ENCODE results near the gene STX8. TPM values are rescaled to one million over a fixed set of nuclear protein-coding genes. Genes with fewer than 3 reads are reported as not detected.

Gene STX8
- total RNA-seq, 1 experiment from 2014 or later: 49.0 TPM

- Mint-ChIP-seq H3K4me1 (ENCODE audit: insufficient read depth, unreplicated experiment) (no peaks in the 10 kb centered on the region), H3K36me3 (ENCODE audit: insufficient read depth, unreplicated experiment) (no peaks in the 10 kb centered on the region), H3K4me3 (ENCODE audit: unreplicated experiment) (no peak overlapping the region), H3K9me3 (ENCODE audit: unreplicated experiment) (no peaks in the 10 kb centered on the region), H3K27ac (ENCODE audit: low read depth, unreplicated experiment) (no peak overlapping the region), H3K27me3 (ENCODE audit: insufficient read depth, unreplicated experiment) (no peaks in the 10 kb centered on the region)
- no peak for TF ChIP-seq CTCF (IDR thresholded peaks at IDR 0.05; ENCODE audit: unreplicated experiment)
- intact Hi-C loops (cut with micrococcal nuclease): loop anchor here (5.0 kb wide), 1 partner anchor 768 kb away; no protein-coding TSS in a partner anchor
- no TSS peak for BruUV-seq (replicated peaks)
- DNase-seq (ENCODE audit: unreplicated experiment): no peak
- ChIA-PET CTCF (interaction anchor here (0.6 to 5.7 kb wide), 8 partner anchors 11 to 766 kb away, joined by 3 to 55 read pairs (median 4); no protein-coding TSS in a partner anchor), POLR2A (no interaction called here)
Observed at GRCh38 chr17:9520649-9521048, 55.0 kb downstream of the STX8 start.

GRCh38 chr17:9519583-9520272 lies 55.9 kb downstream of the STX8 start:
- no peaks in the 10 kb centered on the region for H3K4me1 Mint-ChIP-seq (ENCODE audit: insufficient read depth, unreplicated experiment)
- POLR2A ChIA-PET: no interaction called here
- BruUV-seq (replicated peaks): no TSS peak
- H3K27ac Mint-ChIP-seq (ENCODE audit: low read depth, unreplicated experiment): no peak overlapping the region
- intact Hi-C loops (cut with micrococcal nuclease): loop anchor here (5.0 kb wide), 1 partner anchor 767 kb away; no protein-coding TSS in a partner anchor
- no peak for DNase-seq (ENCODE audit: unreplicated experiment)
- CTCF ChIA-PET: interaction anchor here (0.6 to 5.7 kb wide), 5 partner anchors 12 to 766 kb away, joined by 3 to 55 read pairs (median 4); no protein-coding TSS in a partner anchor
- TF ChIP-seq CTCF (IDR thresholded peaks at IDR 0.05; ENCODE audit: unreplicated experiment): no peak
- H3K36me3 Mint-ChIP-seq (ENCODE audit: insufficient read depth, unreplicated experiment): no peaks in the 10 kb centered on the region
- H3K4me3 Mint-ChIP-seq (ENCODE audit: unreplicated experiment): no peak overlapping the region
- H3K27me3 Mint-ChIP-seq (ENCODE audit: insufficient read depth, unreplicated experiment): no peaks in the 10 kb centered on the region
- no peaks in the 10 kb centered on the region for H3K9me3 Mint-ChIP-seq (ENCODE audit: unreplicated experiment)

GRCh38 chr17:9517396-9517795 lies 58.2 kb downstream of the STX8 start:
- Mint-ChIP-seq H3K36me3 (ENCODE audit: insufficient read depth, unreplicated experiment) (no peaks in the 10 kb centered on the region), H3K27ac (ENCODE audit: low read depth, unreplicated experiment) (peak overlapping the region; percentile 43), H3K9me3 (ENCODE audit: unreplicated experiment) (no peaks in the 10 kb centered on the region), H3K27me3 (ENCODE audit: insufficient read depth, unreplicated experiment) (no peaks in the 10 kb centered on the region), H3K4me3 (ENCODE audit: unreplicated experiment) (no peak overlapping the region), H3K4me1 (ENCODE audit: insufficient read depth, unreplicated experiment) (peaks cover 6% of the 10 kb centered on the region)
- TF ChIP-seq CTCF (IDR thresholded peaks at IDR 0.05; ENCODE audit: unreplicated experiment): no peak
- no peak for DNase-seq (ENCODE audit: unreplicated experiment)
- intact Hi-C loops (cut with micrococcal nuclease): no loop called here
- ChIA-PET CTCF (interaction anchor here (1.0 kb wide), 1 partner anchor 12 kb away, joined by 3 read pairs; no protein-coding TSS in a partner anchor), POLR2A (no interaction called here)
- no TSS peak for BruUV-seq (replicated peaks)

GRCh38 chr17:9513266-9513665 lies 62.4 kb downstream of the STX8 start:
- BruUV-seq (replicated peaks): no TSS peak
- no peaks in the 10 kb centered on the region for H3K36me3 Mint-ChIP-seq (ENCODE audit: insufficient read depth, unreplicated experiment)
- TF ChIP-seq CTCF (IDR thresholded peaks at IDR 0.05; ENCODE audit: unreplicated experiment): no peak
- H3K4me1 Mint-ChIP-seq (ENCODE audit: insufficient read depth, unreplicated experiment): peaks cover 17% of the 10 kb centered on the region
- ChIA-PET CTCF (interaction anchor here (0.5 to 1.1 kb wide), 2 partner anchors 10 to 764 kb away, joined by 3 to 4 read pairs; no protein-coding TSS in a partner anchor), POLR2A (no interaction called here)
- DNase-seq (ENCODE audit: unreplicated experiment): no peak
- no peak overlapping the region for H3K4me3 Mint-ChIP-seq (ENCODE audit: unreplicated experiment)
- peaks cover 14% of the 10 kb centered on the region for H3K9me3 Mint-ChIP-seq (ENCODE audit: unreplicated experiment)
- no peaks in the 10 kb centered on the region for H3K27me3 Mint-ChIP-seq (ENCODE audit: insufficient read depth, unreplicated experiment)
- H3K27ac Mint-ChIP-seq (ENCODE audit: low read depth, unreplicated experiment): no peak overlapping the region
- intact Hi-C loops (cut with micrococcal nuclease): no loop called here

Data from MCF 10A (cell line).